H9 (cell line): ENCODE data around the gene PPOX. TPM values are rescaled to one million over a fixed set of nuclear protein-coding genes. Genes with fewer than 3 reads are reported as not detected.

Source experiments
- DNase-seq: peaks from one replicate; pipeline ENCODE4 v3.0.0-alpha.2; 2017
- H2AFZ ChIP-seq: one replicate; pipeline ENCODE4 v1.6.1; 2013; ENCODE audit warnings: mild to moderate bottlenecking, low read length, control low read depth, moderate library complexity
- H2AK5ac ChIP-seq: 2 replicates; pipeline ENCODE4 v1.6.1; 2013; ENCODE audit warnings: low read length, control low read depth, mixed read lengths; ENCODE audit not compliant: insufficient read length
- H2BK120ac ChIP-seq: one replicate; pipeline ENCODE4 v1.6.1; 2013; ENCODE audit warnings: low read depth, mild to moderate bottlenecking, low read length, control low read depth, inconsistent platforms; ENCODE audit not compliant: poor library complexity, severe bottlenecking
- H2BK12ac ChIP-seq: 2 replicates; pipeline ENCODE4 v1.6.1; 2013; ENCODE audit warnings: low read length, control low read depth, mixed read lengths, low read depth; ENCODE audit not compliant: insufficient read length
- H2BK15ac ChIP-seq: 2 replicates; pipeline ENCODE4 v1.6.1; 2013; ENCODE audit warnings: low read depth, low read length, control low read depth
- H2BK20ac ChIP-seq: one replicate; pipeline ENCODE4 v1.6.1; 2013; ENCODE audit warnings: low read depth, mild to moderate bottlenecking, low read length, control low read depth, inconsistent platforms; ENCODE audit not compliant: poor library complexity, severe bottlenecking
- H2BK5ac ChIP-seq: 2 replicates; pipeline ENCODE4 v1.6.1; 2013; ENCODE audit warnings: low read length, control low read depth, mixed read lengths; ENCODE audit not compliant: insufficient read length
- H3K14ac ChIP-seq: 2 replicates; pipeline ENCODE4 v1.6.1; 2013; ENCODE audit warnings: low read length, control low read depth; ENCODE audit not compliant: insufficient read depth
- H3K18ac ChIP-seq: 2 replicates; pipeline ENCODE4 v1.6.1; 2013; ENCODE audit warnings: low read depth, mild to moderate bottlenecking, mixed read lengths, low read length, control low read depth; ENCODE audit not compliant: insufficient read length
- H3K23ac ChIP-seq: 2 replicates; pipeline ENCODE4 v1.6.1; 2013; ENCODE audit warnings: low read length, control low read depth, mixed read lengths, low read depth; ENCODE audit not compliant: insufficient read length
- H3K23me2 ChIP-seq: 2 replicates; pipeline ENCODE4 v1.6.1; 2013; ENCODE audit warnings: low read depth, mild to moderate bottlenecking, mixed read lengths, low read length, control low read depth; ENCODE audit not compliant: insufficient read length, poor library complexity, severe bottlenecking
- H3K27ac ChIP-seq: 2 replicates; pipeline ENCODE4 v1.5.1; 2013; ENCODE audit warnings: low read length, control low read depth, mixed read lengths, low read depth; ENCODE audit not compliant: insufficient read length
- H3K27me3 ChIP-seq: 2 replicates; pipeline ENCODE4 v1.6.1; 2013; ENCODE audit warnings: low read length, control low read depth, inconsistent platforms; ENCODE audit not compliant: insufficient read depth
- H3K4ac ChIP-seq: 2 replicates; pipeline ENCODE4 v1.6.1; 2013; ENCODE audit warnings: low read depth, mild to moderate bottlenecking, control low read depth, inconsistent platforms, low read length, moderate library complexity
- H3K4me1 ChIP-seq: 2 replicates; pipeline ENCODE4 v1.6.1; 2013; ENCODE audit warnings: low read length, control low read depth, inconsistent platforms; ENCODE audit not compliant: insufficient read depth
- H3K4me2 ChIP-seq: 2 replicates; pipeline ENCODE4 v1.6.1; 2013; ENCODE audit warnings: low read length, control low read depth, mixed read lengths; ENCODE audit not compliant: insufficient read length, insufficient read depth
- H3K56ac ChIP-seq: 2 replicates; pipeline ENCODE4 v1.6.1; 2013; ENCODE audit warnings: low read depth, mild to moderate bottlenecking, mixed read lengths, low read length, control low read depth; ENCODE audit not compliant: insufficient read length
- H3K79me1 ChIP-seq: 2 replicates; pipeline ENCODE4 v1.6.1; 2013; ENCODE audit warnings: low read depth, mild to moderate bottlenecking, moderate library complexity, low read length, control low read depth, inconsistent platforms; ENCODE audit not compliant: insufficient read depth, poor library complexity, severe bottlenecking
- H3K79me2 ChIP-seq: 2 replicates; pipeline ENCODE4 v1.6.1; 2013; ENCODE audit warnings: low read length, control low read depth, inconsistent platforms; ENCODE audit not compliant: insufficient read depth
- H3K9ac ChIP-seq: 2 replicates; pipeline ENCODE4 v1.6.1; 2013; ENCODE audit warnings: low read length, control low read depth, mixed read lengths; ENCODE audit not compliant: insufficient read length; ENCODE audit errors: extremely low read depth
- H3K9me3 ChIP-seq: one replicate; pipeline ENCODE4 v1.6.1; 2013; ENCODE audit warnings: low read depth, low read length, inconsistent platforms; ENCODE audit not compliant: control insufficient read depth
- H3T11ph ChIP-seq: one replicate; pipeline ENCODE4 v1.6.1; 2013; ENCODE audit warnings: mild to moderate bottlenecking, low read length, control low read depth, inconsistent platforms
- H4K20me1 ChIP-seq: one replicate; pipeline ENCODE4 v1.6.1; 2013; ENCODE audit not compliant: control insufficient read depth, insufficient read length, insufficient read depth
- H4K5ac ChIP-seq: 2 replicates; pipeline ENCODE4 v1.6.1; 2013; ENCODE audit warnings: low read depth, mild to moderate bottlenecking, mixed read lengths, low read length, control low read depth; ENCODE audit not compliant: insufficient read length
- H4K8ac ChIP-seq: replicated peaks from 2 replicates; pipeline ENCODE4 v1.6.1; 2013; ENCODE audit warnings: low read length, control low read depth, mixed read lengths, low read depth; ENCODE audit not compliant: insufficient read length
- H4K91ac ChIP-seq: 2 replicates; pipeline ENCODE4 v1.6.1; 2013; ENCODE audit warnings: low read depth, mild to moderate bottlenecking, moderate library complexity, mixed read lengths, low read length, control low read depth; ENCODE audit not compliant: insufficient read length
- H3K27ac Mint-ChIP-seq, 3 experiments: 2 replicates in 2 of 3; 3 replicates in 1 of 3; pipeline ENCODE4 v1.8.0; 2020 to 2021; ENCODE audit warnings: mixed read lengths in 3 of 3, mild to moderate bottlenecking in 1 of 3, moderate library complexity in 1 of 3
- H3K27me3 Mint-ChIP-seq: 2 replicates; pipeline ENCODE4 v1.8.0; 2021; ENCODE audit warnings: low read depth, mild to moderate bottlenecking, moderate library complexity, mixed read lengths
- H3K36me3 Mint-ChIP-seq, 3 experiments: 2 replicates in 2 of 3; 3 replicates in 1 of 3; pipeline ENCODE4 v1.8.0; 2020 to 2021; ENCODE audit warnings: low read depth in 3 of 3, mixed read lengths in 3 of 3; ENCODE audit not compliant: insufficient read depth in 1 of 3
- H3K4me1 Mint-ChIP-seq, 2 experiments: 2 replicates each; pipeline ENCODE4 v1.8.0; 2020; ENCODE audit warnings: mixed read lengths in 2 of 2
- H3K4me3 Mint-ChIP-seq, 2 experiments: 2 replicates in 1 of 2; 3 replicates in 1 of 2; pipeline ENCODE4 v1.8.0; 2020 to 2021; ENCODE audit warnings: mild to moderate bottlenecking in 2 of 2, mixed read lengths in 2 of 2, moderate library complexity in 1 of 2
- H3K9me3 Mint-ChIP-seq, 2 experiments: 2 replicates in 1 of 2; 3 replicates in 1 of 2; pipeline ENCODE4 v1.8.0; 2020; ENCODE audit warnings: mild to moderate bottlenecking in 2 of 2, mixed read lengths in 2 of 2, moderate library complexity in 1 of 2
- WGBS: extraction: QIAGEN DNeasy Blood & Tissue Kit; methylation state at CpG from one replicate; pipeline ENCODE4 v1.1.7; 2013; ENCODE audit warnings: missing lambda C conversion rate, low lambda C conversion rate, mixed read lengths; ENCODE audit not compliant: insufficient read length; ENCODE audit errors: extremely low coverage; 5-methylcytosine and 5-hydroxymethylcytosine counted together
- total RNA-seq: library from RNA; stranded (reverse); gene quantifications from 2 replicates; pipeline ENCODE4 v1.2.1, GENCODE V29; 2021
- TF ChIP-seq, protein P1 (sequence below): fragments of 200-600 bp; sonication (generic); conservative IDR thresholded peaks from 3 replicates; pipeline ENCODE4 v1.8.0; 2021; ENCODE audit warnings: antibody characterized with exemption, mild to moderate bottlenecking

The PPOX gene
- total RNA-seq, 1 experiment from 2014 or later: 39.8 TPM

GRCh38 chr1:161192476-161193465 lies 26.5 kb downstream of the PPOX start:
- Histone ChIP-seq H3K4me1 (peaks cover 6% of the 10 kb centered on the region; the same call in 1 of the 2 replicates), H3K9ac (no peak overlapping the region), H3K23ac (no peak overlapping the region), H3T11ph (no peak overlapping the region), H2BK12ac (no peak overlapping the region), H3K14ac (no peak overlapping the region), H2BK20ac (no peak overlapping the region), H3K79me1 (no peaks in the 10 kb centered on the region), H4K20me1 (no peaks in the 10 kb centered on the region), H4K91ac (no peak overlapping the region), H3K27ac (no peak overlapping the region), H3K27me3 (no peaks in the 10 kb centered on the region), H3K56ac (no peak overlapping the region), H3K4ac (no peak overlapping the region), H3K18ac (no peak overlapping the region), H2BK120ac (no peak overlapping the region), H2AK5ac (no peak overlapping the region), H2BK15ac (no peak overlapping the region), H3K4me2 (no peak overlapping the region), H2BK5ac (no peak overlapping the region), H3K23me2 (no peaks in the 10 kb centered on the region), H4K5ac (no peak overlapping the region), H3K79me2 (no peaks in the 10 kb centered on the region), H3K9me3 (no peaks in the 10 kb centered on the region), H4K8ac (no peak overlapping the region), H2AFZ (no peak overlapping the region)
- Mint-ChIP-seq H3K9me3 (no peaks in the 10 kb centered on the region), H3K4me3 (no peak overlapping the region), H3K4me1 (peaks cover 20 to 25% of the 10 kb centered on the region in 2 experiments), H3K27me3 (no peaks in the 10 kb centered on the region), H3K36me3 (peaks cover 0 to 29% (median 16%) of the 10 kb centered on the region in 3 experiments; a peak in 4 of 7 replicates), H3K27ac (peak overlapping the region in 1 of 3 experiments; percentile 81; a peak in 2 of 7 replicates)
- DNase-seq: peak; percentile 74
- TF ChIP-seq, protein P1, sequence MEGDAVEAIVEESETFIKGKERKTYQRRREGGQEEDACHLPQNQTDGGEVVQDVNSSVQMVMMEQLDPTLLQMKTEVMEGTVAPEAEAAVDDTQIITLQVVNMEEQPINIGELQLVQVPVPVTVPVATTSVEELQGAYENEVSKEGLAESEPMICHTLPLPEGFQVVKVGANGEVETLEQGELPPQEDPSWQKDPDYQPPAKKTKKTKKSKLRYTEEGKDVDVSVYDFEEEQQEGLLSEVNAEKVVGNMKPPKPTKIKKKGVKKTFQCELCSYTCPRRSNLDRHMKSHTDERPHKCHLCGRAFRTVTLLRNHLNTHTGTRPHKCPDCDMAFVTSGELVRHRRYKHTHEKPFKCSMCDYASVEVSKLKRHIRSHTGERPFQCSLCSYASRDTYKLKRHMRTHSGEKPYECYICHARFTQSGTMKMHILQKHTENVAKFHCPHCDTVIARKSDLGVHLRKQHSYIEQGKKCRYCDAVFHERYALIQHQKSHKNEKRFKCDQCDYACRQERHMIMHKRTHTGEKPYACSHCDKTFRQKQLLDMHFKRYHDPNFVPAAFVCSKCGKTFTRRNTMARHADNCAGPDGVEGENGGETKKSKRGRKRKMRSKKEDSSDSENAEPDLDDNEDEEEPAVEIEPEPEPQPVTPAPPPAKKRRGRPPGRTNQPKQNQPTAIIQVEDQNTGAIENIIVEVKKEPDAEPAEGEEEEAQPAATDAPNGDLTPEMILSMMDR: peak; percentile 86
- WGBS: no CpG with 5 or more reads among the region's 15 CpGs
